Panc1 (cell line): ENCODE results near the gene TP73. TPM values are rescaled to one million over a fixed set of nuclear protein-coding genes. Genes with fewer than 3 reads are reported as not detected.
A peak's percentile ranks its signal among the peaks of the same experiment; 100 is the strongest.

Source experiments
- ATAC-seq: fragments of 200-7000 bp; cut with Tn5 transposase; 2 replicates; pipeline ENCODE4 v1.9.1; 2020; ENCODE audit warnings: mild to moderate bottlenecking, moderate library complexity
- BruUV-seq: library from RNA; stranded (reverse); fragments of 400-500 nt; replicated peaks from 2 replicates; lab custom pipeline; 2021; lab: Mats Ljungman, UMichigan
- CTCF ChIA-PET: fragments of 300-600 bp; sonication (Branson Sonifier 250); formaldehyde crosslinking; loops from one replicate; lab custom pipeline; 2022; ENCODE audit warnings: antibody characterized with exemption; lab: Charles Lee
- POLR2A ChIA-PET: fragments of 300-600 bp; sonication (Branson Sonifier 250); formaldehyde crosslinking; loops from one replicate; lab custom pipeline; 2022; ENCODE audit warnings: antibody characterized with exemption; lab: Charles Lee
- DNase-seq: peaks from one replicate; pipeline ENCODE4 v3.0.0-alpha.2; 2010; ENCODE audit warnings: low read depth, low spot score
- H3K27ac ChIP-seq: 2 replicates; pipeline ENCODE4 v1.5.1; 2011; ENCODE audit warnings: mild to moderate bottlenecking, low read length, inconsistent platforms
- H3K27me3 ChIP-seq: fragments of 200-500 bp; sonication (Bioruptor generic); 2 replicates; pipeline ENCODE4 v1.6.0; 2014; ENCODE audit warnings: low read length, inconsistent platforms; ENCODE audit not compliant: control insufficient read depth, insufficient read depth
- H3K36me3 ChIP-seq: fragments of 200-500 bp; sonication (Bioruptor generic); 2 replicates; pipeline ENCODE4 v1.5.1; 2014; ENCODE audit warnings: inconsistent platforms, mild to moderate bottlenecking, low read length, moderate library complexity; ENCODE audit not compliant: control insufficient read depth, insufficient read depth
- H3K4me1 ChIP-seq: 2 replicates; pipeline ENCODE4 v1.5.1; 2011; ENCODE audit warnings: inconsistent platforms, mild to moderate bottlenecking, low read length, moderate library complexity; ENCODE audit not compliant: control insufficient read depth, insufficient read depth
- H3K4me3 ChIP-seq, 2 experiments: 2 replicates each; pipeline ENCODE4 v1.5.1; 2011 to 2012; ENCODE audit warnings: low read depth in 2 of 2, low read length in 2 of 2, mild to moderate bottlenecking in 2 of 2, inconsistent platforms in 1 of 2, moderate library complexity in 1 of 2
- H3K9me3 ChIP-seq: fragments of 200-500 bp; sonication (Bioruptor generic); 2 replicates; pipeline ENCODE4 v1.5.1; 2014; ENCODE audit warnings: low read depth, mild to moderate bottlenecking, inconsistent platforms, low read length, moderate library complexity; ENCODE audit not compliant: control insufficient read depth, insufficient read depth
- POLR2AphosphoS5 ChIP-seq: IDR thresholded peaks from 2 replicates; pipeline ENCODE4 v1.6.1; 2012; ENCODE audit warnings: mild to moderate bottlenecking, low read depth, low read length, moderate library complexity
- REST ChIP-seq, 2 experiments: IDR thresholded peaks; 2 replicates each; pipeline ENCODE4 v1.6.1; 2011 to 2012; ENCODE audit warnings: low read depth in 2 of 2, control low read depth in 1 of 2, low read length in 1 of 2, mild to moderate bottlenecking in 1 of 2, moderate library complexity in 1 of 2; ENCODE audit not compliant: insufficient read depth in 1 of 2
- SIN3A ChIP-seq: IDR thresholded peaks from 2 replicates; pipeline ENCODE4 v1.6.1; 2012; ENCODE audit warnings: low read depth, mild to moderate bottlenecking, low read length, moderate library complexity, borderline replicate concordance; ENCODE audit not compliant: insufficient read depth
- TCF7L2 ChIP-seq: IDR thresholded peaks from 2 replicates; pipeline ENCODE4 v1.6.1; 2011; ENCODE audit warnings: mild to moderate bottlenecking, low read depth, low read length, inconsistent platforms
- in situ Hi-C: cut with HindIII; loops from 2 replicates; pipeline ENCODE4 v1.10.0; 2016; ENCODE audit warnings: low sequenced_read_pairs, low pct_unique_long_range_greater_than_20kb
- intact Hi-C: fragments of 100-400 bp; cut with micrococcal nuclease; formaldehyde crosslinking; loops from one replicate; pipeline ENCODE4 v1.10.0; 2022; ENCODE audit not compliant: unreplicated experiment
- total RNA-seq: library from RNA; stranded (reverse); gene quantifications from one replicate; pipeline ENCODE4 v1.2.1, GENCODE V29; 2021; ENCODE audit not compliant: unreplicated experiment
- TF ChIP-seq, protein P1 (sequence below): fragments of 450-650 bp; IDR thresholded peaks from 2 replicates; pipeline ENCODE4 v1.5.1; 2017; ENCODE audit warnings: mild to moderate bottlenecking

Gene TP73
- total RNA-seq, 1 experiment from 2014 or later: 4.7 TPM

- no peak for DNase-seq
- TF ChIP-seq, protein P1, sequence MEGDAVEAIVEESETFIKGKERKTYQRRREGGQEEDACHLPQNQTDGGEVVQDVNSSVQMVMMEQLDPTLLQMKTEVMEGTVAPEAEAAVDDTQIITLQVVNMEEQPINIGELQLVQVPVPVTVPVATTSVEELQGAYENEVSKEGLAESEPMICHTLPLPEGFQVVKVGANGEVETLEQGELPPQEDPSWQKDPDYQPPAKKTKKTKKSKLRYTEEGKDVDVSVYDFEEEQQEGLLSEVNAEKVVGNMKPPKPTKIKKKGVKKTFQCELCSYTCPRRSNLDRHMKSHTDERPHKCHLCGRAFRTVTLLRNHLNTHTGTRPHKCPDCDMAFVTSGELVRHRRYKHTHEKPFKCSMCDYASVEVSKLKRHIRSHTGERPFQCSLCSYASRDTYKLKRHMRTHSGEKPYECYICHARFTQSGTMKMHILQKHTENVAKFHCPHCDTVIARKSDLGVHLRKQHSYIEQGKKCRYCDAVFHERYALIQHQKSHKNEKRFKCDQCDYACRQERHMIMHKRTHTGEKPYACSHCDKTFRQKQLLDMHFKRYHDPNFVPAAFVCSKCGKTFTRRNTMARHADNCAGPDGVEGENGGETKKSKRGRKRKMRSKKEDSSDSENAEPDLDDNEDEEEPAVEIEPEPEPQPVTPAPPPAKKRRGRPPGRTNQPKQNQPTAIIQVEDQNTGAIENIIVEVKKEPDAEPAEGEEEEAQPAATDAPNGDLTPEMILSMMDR: no peak
- TF ChIP-seq POLR2AphosphoS5: no peak
- TF ChIP-seq REST (IDR thresholded peaks at IDR 0.05; ENCODE audit: insufficient read depth in 1 of 2, low read depth in 2 of 2, low read length in 1 of 2): no peak
- TF ChIP-seq TCF7L2: no peak
- no peak for TF ChIP-seq SIN3A
- BruUV-seq: no TSS peak
- intact Hi-C loops (no loop called here), in situ Hi-C loops (no loop called here)
- ChIA-PET CTCF (no interaction called here), POLR2A (no interaction called here)
- no peak for ATAC-seq
- no peak overlapping the region for H3K4me3 ChIP-seq
- no peaks in the 10 kb centered on the region for H3K9me3 ChIP-seq
- no peaks in the 10 kb centered on the region for H3K36me3 ChIP-seq
- no peaks in the 10 kb centered on the region for H3K27me3 ChIP-seq
- no peak overlapping the region for H3K27ac ChIP-seq
- H3K4me1 ChIP-seq: peaks cover 4% of the 10 kb centered on the region; the same call in 1 of the 2 replicates
Observed at GRCh38 chr1:3687504-3687903, 35.2 kb downstream of the TP73 start.

- DNase-seq (no peak), ATAC-seq (0 out of 2 replicates have a peak, but pooled peaks have one; percentile 22)
- ChIA-PET CTCF (no interaction called here), POLR2A (interaction anchor here (0.5 kb wide), 1 partner anchor 65 kb away, joined by 9 read pairs; no protein-coding TSS in a partner anchor)
- no TSS peak for BruUV-seq
- H3K27me3 ChIP-seq: no peaks in the 10 kb centered on the region
- intact Hi-C loops: no loop called here
- no peak for TF ChIP-seq REST (IDR thresholded peaks at IDR 0.05; ENCODE audit: insufficient read depth in 1 of 2, low read depth in 2 of 2, low read length in 1 of 2)
- no peak for TF ChIP-seq SIN3A
- no peak for TF ChIP-seq POLR2AphosphoS5
- TF ChIP-seq TCF7L2: no peak
- TF ChIP-seq, protein P1: no peak
- H3K36me3 ChIP-seq: no peaks in the 10 kb centered on the region
- in situ Hi-C loops: no loop called here
- no peak overlapping the region for H3K27ac ChIP-seq
- no peak overlapping the region for H3K4me3 ChIP-seq
- peaks cover 4% of the 10 kb centered on the region; the same call in 1 of the 2 replicates for H3K4me1 ChIP-seq
- no peaks in the 10 kb centered on the region for H3K9me3 ChIP-seq
Observed at GRCh38 chr1:3688356-3689137, 36.2 kb downstream of the TP73 start.
